GM23248 (cell line): ENCODE measurements around the gene NTNG1. TPM values are rescaled to one million over a fixed set of nuclear protein-coding genes. Genes with fewer than 3 reads are reported as not detected.

ENCODE experiments used
- DNase-seq: peaks from one replicate; pipeline ENCODE4 v3.0.0-alpha.2; 2015
- H2AFZ ChIP-seq: fragments of 200-600 bp; sonication (generic); 2 replicates; pipeline ENCODE4 v1.6.1; 2016; ENCODE audit warnings: antibody characterized with exemption
- H3F3A ChIP-seq: fragments of 200-600 bp; sonication (generic); 2 replicates; pipeline ENCODE4 v1.6.1; 2016; ENCODE audit warnings: mild to moderate bottlenecking, antibody characterized with exemption, mixed run types; ENCODE audit not compliant: insufficient read depth
- H3K27ac ChIP-seq: fragments of 200-600 bp; sonication (generic); 2 replicates; pipeline ENCODE4 v1.5.1; 2016; ENCODE audit warnings: mild to moderate bottlenecking
- H3K27me3 ChIP-seq: fragments of 200-600 bp; sonication (generic); replicated peaks from 2 replicates; pipeline ENCODE4 v1.6.1; 2016; ENCODE audit warnings: mild to moderate bottlenecking; ENCODE audit not compliant: insufficient read depth
- H3K36me3 ChIP-seq: fragments of 200-600 bp; sonication (generic); 2 replicates; pipeline ENCODE4 v1.6.1; 2016; ENCODE audit warnings: low read depth, mild to moderate bottlenecking
- H3K4me1 ChIP-seq: fragments of 200-600 bp; sonication (generic); 2 replicates; pipeline ENCODE4 v1.6.1; 2016; ENCODE audit warnings: mild to moderate bottlenecking; ENCODE audit not compliant: insufficient read depth
- H3K4me2 ChIP-seq: fragments of 200-600 bp; sonication (generic); one replicate; pipeline ENCODE4 v1.6.1; 2016; ENCODE audit warnings: mild to moderate bottlenecking; ENCODE audit not compliant: unreplicated experiment
- H3K4me3 ChIP-seq: fragments of 200-600 bp; sonication (generic); 2 replicates; pipeline ENCODE4 v1.5.1; 2016; ENCODE audit warnings: mild to moderate bottlenecking
- H3K79me2 ChIP-seq: fragments of 200-600 bp; sonication (generic); 2 replicates; pipeline ENCODE4 v1.6.1; 2016; ENCODE audit warnings: mild to moderate bottlenecking; ENCODE audit not compliant: insufficient read depth
- H3K9ac ChIP-seq: fragments of 200-600 bp; sonication (generic); 2 replicates; pipeline ENCODE4 v1.6.1; 2016; ENCODE audit warnings: mild to moderate bottlenecking
- H3K9me2 ChIP-seq: fragments of 200-600 bp; sonication (generic); 2 replicates; pipeline ENCODE4 v1.6.1; 2016; ENCODE audit warnings: mixed run types, mild to moderate bottlenecking, moderate library complexity; ENCODE audit not compliant: insufficient read depth
- H3K9me3 ChIP-seq: fragments of 200-600 bp; sonication (generic); one replicate; pipeline ENCODE4 v1.6.1; 2017; ENCODE audit warnings: low read depth
- H4K20me1 ChIP-seq: fragments of 200-600 bp; sonication (generic); 2 replicates; pipeline ENCODE4 v1.6.0; 2016; ENCODE audit not compliant: insufficient read depth
- EZH2 ChIP-seq: fragments of 200-600 bp; sonication (generic); IDR thresholded peaks from 2 replicates; pipeline ENCODE4 v1.6.1; 2018; ENCODE audit warnings: antibody characterized with exemption, mild to moderate bottlenecking; ENCODE audit not compliant: insufficient read depth, poor library complexity, severe bottlenecking
- EZH2phosphoT487 ChIP-seq: fragments of 200-600 bp; sonication (generic); IDR thresholded peaks from 2 replicates; pipeline ENCODE4 v1.6.1; 2018; ENCODE audit warnings: antibody characterized with exemption, moderate library complexity, mild to moderate bottlenecking, low read depth; ENCODE audit not compliant: insufficient read depth
- WGBS, 2 experiments: methylation state at CpG; one replicate each; pipeline ENCODE4 v1.1.6; 2015 to 2017; ENCODE audit warnings: low lambda C conversion rate in 2 of 2, low coverage in 1 of 2; ENCODE audit errors: missing lambda C conversion rate in 2 of 2; 5-methylcytosine and 5-hydroxymethylcytosine counted together
- in situ Hi-C: fragments of 300-500 bp; cut with MboI; formaldehyde crosslinking; loops from 2 replicates; pipeline ENCODE4 v1.15.0; 2020
- polyA plus RNA-seq: library from polyadenylated mRNA; unstranded; fragments of >200 nt; fragmentation: Nextera tagmentation; extraction: Ambion mirVana; gene quantifications from 2 replicates; pipeline ENCODE4 v1.2.1, GENCODE V29; 2016
- total RNA-seq: library from RNA; depleted of rRNA; stranded (reverse); fragments of >200 nt; shearing (Covaris generic); gene quantifications from 2 replicates; pipeline ENCODE4 v1.2.3, GENCODE V29; 2014

The NTNG1 gene
- total and polyA plus RNA-seq, 2 experiments from 2014 or later, result 14.4 to 16.0 TPM

DNA sequence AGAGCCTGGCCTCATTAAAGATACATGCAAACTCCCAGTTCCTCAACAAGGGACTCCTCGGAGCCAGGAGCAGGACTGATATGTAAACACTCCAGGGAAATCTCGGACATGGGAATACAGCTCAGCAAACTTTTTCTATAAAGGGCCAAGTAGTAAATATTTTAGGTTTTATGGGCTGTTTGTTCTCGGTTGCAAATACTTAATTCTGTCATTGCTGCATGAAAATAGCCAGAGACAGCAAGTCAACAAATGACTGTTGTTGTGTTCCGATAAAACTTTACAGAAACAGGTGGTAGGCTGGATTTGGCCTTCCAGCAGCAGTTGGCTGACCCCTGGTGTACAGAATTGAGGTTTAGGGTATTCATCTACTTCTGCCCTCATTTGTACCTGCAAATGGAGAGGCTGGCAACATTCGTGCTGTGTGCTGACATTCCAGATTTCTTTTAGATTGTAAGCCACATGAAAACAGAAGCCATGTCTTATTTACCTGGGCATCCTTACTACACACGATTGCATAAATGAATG lies 360.3 kb downstream of the NTNG1 start:
- DNase-seq, result no peak
- H2AFZ ChIP-seq, result no peak overlapping the region
- no peak overlapping the region for H3K4me2 ChIP-seq
- no peaks in the 10 kb centered on the region for H3F3A ChIP-seq
- WGBS, 2 experiments, result 61 to 66% methylated on average over 6 of the region's 6 CpGs
- H4K20me1 ChIP-seq, result no peaks in the 10 kb centered on the region
- no peak overlapping the region for H3K27ac ChIP-seq
- no peaks in the 10 kb centered on the region for H3K4me1 ChIP-seq
- no peak for TF ChIP-seq EZH2phosphoT487
- no peak for TF ChIP-seq EZH2
- H3K9ac ChIP-seq, result no peak overlapping the region
- H3K36me3 ChIP-seq, result no peaks in the 10 kb centered on the region
- 0 out of 2 replicates have a peak, but pooled peaks cover 6% of the 10 kb centered on the region for H3K27me3 ChIP-seq
- H3K79me2 ChIP-seq, result no peaks in the 10 kb centered on the region
- H3K4me3 ChIP-seq, result no peak overlapping the region
- in situ Hi-C loops, result no loop called here
- H3K9me2 ChIP-seq, result no peaks in the 10 kb centered on the region
- no peaks in the 10 kb centered on the region for H3K9me3 ChIP-seq

- Histone ChIP-seq H4K20me1 (no peaks in the 10 kb centered on the region), H3K4me2 (no peak overlapping the region), H3K9me3 (no peaks in the 10 kb centered on the region), H3K4me3 (no peak overlapping the region), H3K36me3 (no peaks in the 10 kb centered on the region), H3K9me2 (0 out of 2 replicates have a peak, but pooled peaks cover 4% of the 10 kb centered on the region), H3K9ac (no peak overlapping the region), H3K27me3 (no peaks in the 10 kb centered on the region; the same call in 1 of the 2 replicates), H3F3A (no peaks in the 10 kb centered on the region), H2AFZ (no peak overlapping the region), H3K4me1 (no peaks in the 10 kb centered on the region), H3K79me2 (no peaks in the 10 kb centered on the region), H3K27ac (no peak overlapping the region)
- no peak for DNase-seq
- in situ Hi-C loops, result no loop called here
- TF ChIP-seq EZH2phosphoT487 (no peak), EZH2 (no peak)
- 40 to 55% methylated on average over 4 of the region's 4 CpGs for WGBS, 2 experiments
Observed at GRCh38 chr1:107510347-107510746, 369.5 kb downstream of the NTNG1 start.

GRCh38 chr1:107512836-107513235 lies 372.0 kb downstream of the NTNG1 start:
- 39 to 43% methylated on average over 2 of the region's 2 CpGs for WGBS, 2 experiments
- Histone ChIP-seq H3K4me2 (no peak overlapping the region), H3K4me3 (no peak overlapping the region), H3K36me3 (no peaks in the 10 kb centered on the region), H3K79me2 (no peaks in the 10 kb centered on the region), H4K20me1 (no peaks in the 10 kb centered on the region), H3K9me3 (no peaks in the 10 kb centered on the region), H3F3A (no peaks in the 10 kb centered on the region), H3K27ac (no peak overlapping the region), H3K9ac (no peak overlapping the region), H3K27me3 (no peaks in the 10 kb centered on the region; the same call in 1 of the 2 replicates), H2AFZ (no peak overlapping the region), H3K9me2 (no peaks in the 10 kb centered on the region), H3K4me1 (no peaks in the 10 kb centered on the region)
- TF ChIP-seq EZH2phosphoT487 (no peak), EZH2 (no peak)
- DNase-seq, result no peak
- in situ Hi-C loops, result no loop called here

GRCh38 chr1:107514841-107515240 lies 374.0 kb downstream of the NTNG1 start:
- WGBS, 2 experiments, result 57 to 62% methylated on average over 3 of the region's 3 CpGs
- H3K9me2 ChIP-seq, result no peaks in the 10 kb centered on the region

More at GRCh38 chr1:107514841-107515240, 374.0 kb downstream of the NTNG1 start:
- no peaks in the 10 kb centered on the region; the same call in 1 of the 2 replicates for H3K27me3 ChIP-seq
- no peaks in the 10 kb centered on the region for H3K36me3 ChIP-seq
- H3K4me3 ChIP-seq, result no peak overlapping the region
- TF ChIP-seq EZH2, result no peak
- TF ChIP-seq EZH2phosphoT487, result no peak
- H3K79me2 ChIP-seq, result no peaks in the 10 kb centered on the region
- H3K4me1 ChIP-seq, result no peaks in the 10 kb centered on the region
- no peaks in the 10 kb centered on the region for H4K20me1 ChIP-seq
- H3K9ac ChIP-seq, result no peak overlapping the region
- in situ Hi-C loops, result no loop called here
- no peak for DNase-seq
- H3K9me3 ChIP-seq, result no peaks in the 10 kb centered on the region
- no peak overlapping the region for H2AFZ ChIP-seq
- H3K27ac ChIP-seq, result no peak overlapping the region
- H3K4me2 ChIP-seq, result no peak overlapping the region
- no peaks in the 10 kb centered on the region for H3F3A ChIP-seq
